Caco-2 (cell line): ENCODE data around the gene KLHL29. TPM values are rescaled to one million over a fixed set of nuclear protein-coding genes. Genes with fewer than 3 reads are reported as not detected.

Experiments used
- BruUV-seq: library from RNA; stranded (reverse); fragments of 400-500 nt; replicated peaks from 2 replicates; lab custom pipeline; 2021; lab: Mats Ljungman, UMichigan
- CTCF ChIA-PET: fragments of 300-600 bp; sonication (Branson Sonifier 250); formaldehyde crosslinking; loops from one replicate; lab custom pipeline; 2022; ENCODE audit warnings: antibody characterized with exemption; lab: Charles Lee
- POLR2A ChIA-PET: fragments of 300-600 bp; sonication (Branson Sonifier 250); formaldehyde crosslinking; loops from one replicate; lab custom pipeline; 2022; ENCODE audit warnings: antibody characterized with exemption; lab: Charles Lee
- DNase-seq, 2 experiments: peaks; one replicate each; pipeline versions ENCODE4 v3.0.0 to v3.0.0-alpha.2; 2020 to 2022
- H3K27me3 ChIP-seq: replicated peaks from 2 replicates; pipeline ENCODE4 v1.6.0; 2011; ENCODE audit warnings: low read length; ENCODE audit not compliant: control insufficient read depth, insufficient read depth
- H3K36me3 ChIP-seq: 2 replicates; pipeline ENCODE4 v1.5.1; 2011; ENCODE audit warnings: low read length; ENCODE audit not compliant: control insufficient read depth, insufficient read depth
- H3K4me1 ChIP-seq: fragments of 250-450 bp; sonication (Bioruptor Pico); 2 replicates; pipeline ENCODE4 v1.5.1; 2020; ENCODE audit warnings: mild to moderate bottlenecking
- H3K4me3 ChIP-seq: 2 replicates; pipeline ENCODE4 v1.5.1; 2011; ENCODE audit warnings: low read depth, mild to moderate bottlenecking, control low read depth, low read length
- H3K9me3 ChIP-seq: fragments of 250-450 bp; sonication (Bioruptor Pico); 2 replicates; pipeline ENCODE4 v1.5.1; 2020; ENCODE audit warnings: mild to moderate bottlenecking, moderate library complexity
- H3K27ac Mint-ChIP-seq: one replicate; pipeline ENCODE4 v1.8.0; 2022; ENCODE audit warnings: mixed read lengths; ENCODE audit not compliant: unreplicated experiment
- H3K27me3 Mint-ChIP-seq: one replicate; pipeline ENCODE4 v1.8.0; 2022; ENCODE audit warnings: mixed read lengths; ENCODE audit not compliant: insufficient read depth, unreplicated experiment
- H3K36me3 Mint-ChIP-seq: one replicate; pipeline ENCODE4 v1.8.0; 2022; ENCODE audit warnings: mild to moderate bottlenecking, mixed read lengths; ENCODE audit not compliant: insufficient read depth, unreplicated experiment
- H3K4me1 Mint-ChIP-seq: one replicate; pipeline ENCODE4 v1.8.0; 2022; ENCODE audit warnings: low read depth, mixed read lengths; ENCODE audit not compliant: unreplicated experiment
- H3K4me3 Mint-ChIP-seq: one replicate; pipeline ENCODE4 v1.8.0; 2022; ENCODE audit warnings: mild to moderate bottlenecking, moderate library complexity, mixed read lengths; ENCODE audit not compliant: unreplicated experiment
- H3K9me3 Mint-ChIP-seq: one replicate; pipeline ENCODE4 v1.8.0; 2022; ENCODE audit warnings: mixed read lengths; ENCODE audit not compliant: unreplicated experiment
- CTCF ChIP-seq, 2 experiments: fragments of 200-600 bp in 1 of 2; IDR thresholded peaks; 1 replicate in 1 of 2; 2 replicates in 1 of 2; pipeline versions ENCODE4 v1.5.1 to v1.8.0; 2011 to 2022; ENCODE audit warnings: antibody characterized with exemption in 1 of 2, control low read depth in 1 of 2, inconsistent platforms in 1 of 2, low read depth in 1 of 2, low read length in 1 of 2, mild to moderate bottlenecking in 1 of 2, moderate library complexity in 1 of 2; ENCODE audit not compliant: insufficient read depth in 1 of 2, severe bottlenecking in 1 of 2, unreplicated experiment in 1 of 2
- intact Hi-C: fragments of 100-400 bp; cut with micrococcal nuclease; formaldehyde crosslinking; loops from one replicate; pipeline ENCODE4 v1.10.0; 2022; ENCODE audit not compliant: unreplicated experiment
- total RNA-seq: library from RNA; stranded (reverse); gene quantifications from 2 replicates; pipeline ENCODE4 v1.2.3, GENCODE V29; 2022

The KLHL29 gene
- total RNA-seq, 1 experiment from 2014 or later: 0.61 TPM

- Mint-ChIP-seq H3K27me3 (no peaks in the 10 kb centered on the region), H3K9me3 (no peaks in the 10 kb centered on the region), H3K36me3 (no peaks in the 10 kb centered on the region), H3K4me1 (peaks cover 14% of the 10 kb centered on the region), H3K27ac (no peak overlapping the region), H3K4me3 (no peak overlapping the region)
- TF ChIP-seq CTCF (IDR thresholded peaks at IDR 0.05; ENCODE audit: insufficient read depth in 1 of 2, low read depth in 1 of 2, low read length in 1 of 2, severe bottlenecking in 1 of 2, unreplicated experiment in 1 of 2): no peak
- BruUV-seq: no TSS peak
- DNase-seq: no peak
- Histone ChIP-seq H3K27me3 (no peaks in the 10 kb centered on the region), H3K4me1 (peaks cover 13% of the 10 kb centered on the region), H3K4me3 (no peak overlapping the region), H3K9me3 (no peaks in the 10 kb centered on the region), H3K36me3 (no peaks in the 10 kb centered on the region)
- ChIA-PET CTCF (no interaction called here), POLR2A (no interaction called here)
- intact Hi-C loops: no loop called here
Measured at GRCh38 chr2:23485261-23485660, 100.3 kb downstream of the KLHL29 start.

GRCh38 chr2:23485841-23486683, 101.1 kb downstream of the KLHL29 start:
- Mint-ChIP-seq H3K4me3 (no peak overlapping the region), H3K9me3 (no peaks in the 10 kb centered on the region), H3K4me1 (peaks cover 7% of the 10 kb centered on the region), H3K36me3 (no peaks in the 10 kb centered on the region), H3K27ac (no peak overlapping the region), H3K27me3 (no peaks in the 10 kb centered on the region)
- ChIA-PET POLR2A (no interaction called here), CTCF (no interaction called here)
- Histone ChIP-seq H3K4me1 (peaks cover 6% of the 10 kb centered on the region), H3K4me3 (no peak overlapping the region), H3K27me3 (no peaks in the 10 kb centered on the region), H3K36me3 (no peaks in the 10 kb centered on the region), H3K9me3 (no peaks in the 10 kb centered on the region)
- BruUV-seq: no TSS peak
- no peak for TF ChIP-seq CTCF (IDR thresholded peaks at IDR 0.05; ENCODE audit: insufficient read depth in 1 of 2, low read depth in 1 of 2, low read length in 1 of 2, severe bottlenecking in 1 of 2, unreplicated experiment in 1 of 2)
- no peak for DNase-seq
- intact Hi-C loops: no loop called here

- intact Hi-C loops: no loop called here
- BruUV-seq: no TSS peak
- Mint-ChIP-seq H3K27me3 (peaks cover 3% of the 10 kb centered on the region), H3K36me3 (no peaks in the 10 kb centered on the region), H3K4me1 (peaks cover under 1% of the 10 kb centered on the region), H3K9me3 (no peaks in the 10 kb centered on the region), H3K4me3 (no peak overlapping the region), H3K27ac (no peak overlapping the region)
- Histone ChIP-seq H3K4me1 (peaks cover under 1% of the 10 kb centered on the region; the same call in 1 of the 2 replicates), H3K36me3 (no peaks in the 10 kb centered on the region), H3K4me3 (no peak overlapping the region), H3K27me3 (no peaks in the 10 kb centered on the region; the same call in 1 of the 2 replicates), H3K9me3 (no peaks in the 10 kb centered on the region)
- ChIA-PET POLR2A (no interaction called here), CTCF (no interaction called here)
- no peak for DNase-seq
- no peak for TF ChIP-seq CTCF (IDR thresholded peaks at IDR 0.05; ENCODE audit: insufficient read depth in 1 of 2, low read depth in 1 of 2, low read length in 1 of 2, severe bottlenecking in 1 of 2, unreplicated experiment in 1 of 2)
Measured at GRCh38 chr2:23486684-23487075, 101.7 kb downstream of the KLHL29 start.
